ENCODE data around the gene LGI2. TPM values are rescaled to one million over a fixed set of nuclear protein-coding genes. Genes with fewer than 3 reads are reported as not detected.

LGI2 gene
- polyA plus RNA-seq, 1 of the 3 experiments (the other 2 are of a cell fraction), result not detected

DNA sequence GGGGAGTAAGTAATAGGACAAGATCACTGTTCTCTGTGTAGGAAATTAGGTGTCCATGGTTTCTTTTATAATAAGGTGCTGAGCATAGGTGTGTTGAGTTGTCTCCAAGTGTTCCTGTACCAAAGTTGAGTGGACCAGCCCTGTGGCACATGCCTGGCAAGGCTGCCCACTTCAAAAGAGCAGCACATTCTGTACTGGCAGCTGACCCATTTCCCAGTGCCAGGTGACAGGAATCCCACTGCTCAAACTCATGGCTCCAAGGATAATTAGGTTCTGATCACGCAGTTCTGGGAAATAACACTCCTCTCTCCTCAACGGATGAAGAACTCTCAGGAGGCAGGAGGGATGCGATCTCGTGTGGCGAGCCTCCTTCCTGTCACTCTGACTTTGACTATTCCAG is 12.8 kb upstream of the LGI2 start:
- H3K9me2 ChIP-seq, result no peaks in the 10 kb centered on the region
- no peaks in the 10 kb centered on the region for H3K79me2 ChIP-seq (ENCODE audit: insufficient read depth)
- H3K9me3 ChIP-seq, result no peaks in the 10 kb centered on the region
- H4K20me1 ChIP-seq (ENCODE audit: insufficient read depth), result no peaks in the 10 kb centered on the region
- no peak overlapping the region for H3K4me2 ChIP-seq
- H2AFZ ChIP-seq (ENCODE audit: low read depth), result no peak overlapping the region
- no peak overlapping the region for H3K9ac ChIP-seq
- no peak for DNase-seq
- 12% methylated on average over 5 of the region's 5 CpGs for WGBS (ENCODE audit: low lambda C conversion rate)
- H3F3A ChIP-seq (replicated peaks; ENCODE audit: insufficient read depth), result no peaks in the 10 kb centered on the region
- no peak for TF ChIP-seq JUND (IDR thresholded peaks at IDR 0.05)
- TF ChIP-seq RCOR1 (IDR thresholded peaks at IDR 0.05; ENCODE audit: low read length), result no peak
- TF ChIP-seq SIN3A (IDR thresholded peaks at IDR 0.05; ENCODE audit: borderline replicate concordance, low read depth, low read length), result no peak
- no peak for TF ChIP-seq RAD21 (IDR thresholded peaks at IDR 0.05; ENCODE audit: low read length)
- TF ChIP-seq SMC3 (IDR thresholded peaks at IDR 0.05; ENCODE audit: low read depth, low read length), result no peak
- no peak for TF ChIP-seq TAF1 (IDR thresholded peaks at IDR 0.05; ENCODE audit: borderline replicate concordance, low read depth, low read length)
- no peak for TF ChIP-seq EP300 (IDR thresholded peaks at IDR 0.05; ENCODE audit: borderline replicate concordance in 1 of 2, low read depth in 1 of 2, low read length in 1 of 2)
- no peak for TF ChIP-seq TCF12 (IDR thresholded peaks at IDR 0.05)
- no peak for TF ChIP-seq RXRA (IDR thresholded peaks at IDR 0.05; ENCODE audit: borderline replicate concordance, low read depth)
- TF ChIP-seq GABPA (IDR thresholded peaks at IDR 0.05; ENCODE audit: low read depth), result no peak
- TF ChIP-seq GATA2 (CRISPR knock-in tag; IDR thresholded peaks at IDR 0.05), result no peak
- TF ChIP-seq, protein P1, sequence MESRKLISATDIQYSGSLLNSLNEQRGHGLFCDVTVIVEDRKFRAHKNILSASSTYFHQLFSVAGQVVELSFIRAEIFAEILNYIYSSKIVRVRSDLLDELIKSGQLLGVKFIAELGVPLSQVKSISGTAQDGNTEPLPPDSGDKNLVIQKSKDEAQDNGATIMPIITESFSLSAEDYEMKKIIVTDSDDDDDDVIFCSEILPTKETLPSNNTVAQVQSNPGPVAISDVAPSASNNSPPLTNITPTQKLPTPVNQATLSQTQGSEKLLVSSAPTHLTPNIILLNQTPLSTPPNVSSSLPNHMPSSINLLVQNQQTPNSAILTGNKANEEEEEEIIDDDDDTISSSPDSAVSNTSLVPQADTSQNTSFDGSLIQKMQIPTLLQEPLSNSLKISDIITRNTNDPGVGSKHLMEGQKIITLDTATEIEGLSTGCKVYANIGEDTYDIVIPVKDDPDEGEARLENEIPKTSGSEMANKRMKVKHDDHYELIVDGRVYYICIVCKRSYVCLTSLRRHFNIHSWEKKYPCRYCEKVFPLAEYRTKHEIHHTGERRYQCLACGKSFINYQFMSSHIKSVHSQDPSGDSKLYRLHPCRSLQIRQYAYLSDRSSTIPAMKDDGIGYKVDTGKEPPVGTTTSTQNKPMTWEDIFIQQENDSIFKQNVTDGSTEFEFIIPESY (IDR thresholded peaks at IDR 0.05; ENCODE audit: borderline replicate concordance, low read depth), result no peak
- TF ChIP-seq, protein P2, sequence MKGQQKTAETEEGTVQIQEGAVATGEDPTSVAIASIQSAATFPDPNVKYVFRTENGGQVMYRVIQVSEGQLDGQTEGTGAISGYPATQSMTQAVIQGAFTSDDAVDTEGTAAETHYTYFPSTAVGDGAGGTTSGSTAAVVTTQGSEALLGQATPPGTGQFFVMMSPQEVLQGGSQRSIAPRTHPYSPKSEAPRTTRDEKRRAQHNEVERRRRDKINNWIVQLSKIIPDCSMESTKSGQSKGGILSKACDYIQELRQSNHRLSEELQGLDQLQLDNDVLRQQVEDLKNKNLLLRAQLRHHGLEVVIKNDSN (IDR thresholded peaks at IDR 0.05; ENCODE audit: borderline replicate concordance, low read depth), result no peak
- no peak for TF ChIP-seq FOXM1 (IDR thresholded peaks at IDR 0.05; ENCODE audit: low read depth)
- no peak for TF ChIP-seq ELF1 (IDR thresholded peaks at IDR 0.05)
- TF ChIP-seq, protein P3, sequence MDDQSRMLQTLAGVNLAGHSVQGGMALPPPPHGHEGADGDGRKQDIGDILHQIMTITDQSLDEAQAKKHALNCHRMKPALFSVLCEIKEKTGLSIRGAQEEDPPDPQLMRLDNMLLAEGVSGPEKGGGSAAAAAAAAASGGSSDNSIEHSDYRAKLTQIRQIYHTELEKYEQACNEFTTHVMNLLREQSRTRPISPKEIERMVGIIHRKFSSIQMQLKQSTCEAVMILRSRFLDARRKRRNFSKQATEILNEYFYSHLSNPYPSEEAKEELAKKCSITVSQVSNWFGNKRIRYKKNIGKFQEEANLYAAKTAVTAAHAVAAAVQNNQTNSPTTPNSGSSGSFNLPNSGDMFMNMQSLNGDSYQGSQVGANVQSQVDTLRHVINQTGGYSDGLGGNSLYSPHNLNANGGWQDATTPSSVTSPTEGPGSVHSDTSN (IDR thresholded peaks at IDR 0.05), result no peak
- TF ChIP-seq, protein P4, sequence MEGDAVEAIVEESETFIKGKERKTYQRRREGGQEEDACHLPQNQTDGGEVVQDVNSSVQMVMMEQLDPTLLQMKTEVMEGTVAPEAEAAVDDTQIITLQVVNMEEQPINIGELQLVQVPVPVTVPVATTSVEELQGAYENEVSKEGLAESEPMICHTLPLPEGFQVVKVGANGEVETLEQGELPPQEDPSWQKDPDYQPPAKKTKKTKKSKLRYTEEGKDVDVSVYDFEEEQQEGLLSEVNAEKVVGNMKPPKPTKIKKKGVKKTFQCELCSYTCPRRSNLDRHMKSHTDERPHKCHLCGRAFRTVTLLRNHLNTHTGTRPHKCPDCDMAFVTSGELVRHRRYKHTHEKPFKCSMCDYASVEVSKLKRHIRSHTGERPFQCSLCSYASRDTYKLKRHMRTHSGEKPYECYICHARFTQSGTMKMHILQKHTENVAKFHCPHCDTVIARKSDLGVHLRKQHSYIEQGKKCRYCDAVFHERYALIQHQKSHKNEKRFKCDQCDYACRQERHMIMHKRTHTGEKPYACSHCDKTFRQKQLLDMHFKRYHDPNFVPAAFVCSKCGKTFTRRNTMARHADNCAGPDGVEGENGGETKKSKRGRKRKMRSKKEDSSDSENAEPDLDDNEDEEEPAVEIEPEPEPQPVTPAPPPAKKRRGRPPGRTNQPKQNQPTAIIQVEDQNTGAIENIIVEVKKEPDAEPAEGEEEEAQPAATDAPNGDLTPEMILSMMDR (IDR thresholded peaks at IDR 0.05), result no peak
- no peak for TF ChIP-seq NFIC (IDR thresholded peaks at IDR 0.05; ENCODE audit: borderline replicate concordance)
- no peak for TF ChIP-seq FOXJ3 (CRISPR knock-in tag; IDR thresholded peaks at IDR 0.05)
- H3K27me3 ChIP-seq (ENCODE audit: insufficient read depth), result peaks cover 81% of the 10 kb centered on the region
- no peaks in the 10 kb centered on the region for H3K4me1 ChIP-seq (ENCODE audit: control insufficient read depth in 1 of 2, insufficient read depth in 2 of 2, low read depth in 1 of 2, low read length in 1 of 2)
- ChIA-PET POLR2A (no interaction called here), CTCF (interaction anchor here (0.6 to 0.8 kb wide), 2 partner anchors 269 to 323 kb away, joined by 3 read pairs; partner anchors contain the start of gene ZCCHC4)
- no peak overlapping the region for H3K4me3 ChIP-seq (ENCODE audit: low read depth in 2 of 2, low read length in 1 of 2)
- no peak overlapping the region for H3K27ac ChIP-seq (ENCODE audit: low read depth in 2 of 2, low read length in 1 of 2)
- H3K36me3 ChIP-seq (replicated peaks in 1 of 2; ENCODE audit: control insufficient read depth in 1 of 2, insufficient read depth in 2 of 2, low read length in 1 of 2), result no peaks in the 10 kb centered on the region

All from SK-N-SH (cell line).